Middle frontal gyrus (tissue), 1 donor: ENCODE data around the gene SRF.
"Not testable (repeated sequence)": the region's sequence is repeated elsewhere in the genome, so short reads cannot be mapped to it uniquely, and the experiment has no call there.

ENCODE experiments used
- DNase-seq: peaks from one replicate; pipeline ENCODE4 v3.0.0-alpha.2; 2015; ENCODE audit warnings: low spot score; ENCODE audit errors: extremely low spot score

Gene SRF

DNA sequence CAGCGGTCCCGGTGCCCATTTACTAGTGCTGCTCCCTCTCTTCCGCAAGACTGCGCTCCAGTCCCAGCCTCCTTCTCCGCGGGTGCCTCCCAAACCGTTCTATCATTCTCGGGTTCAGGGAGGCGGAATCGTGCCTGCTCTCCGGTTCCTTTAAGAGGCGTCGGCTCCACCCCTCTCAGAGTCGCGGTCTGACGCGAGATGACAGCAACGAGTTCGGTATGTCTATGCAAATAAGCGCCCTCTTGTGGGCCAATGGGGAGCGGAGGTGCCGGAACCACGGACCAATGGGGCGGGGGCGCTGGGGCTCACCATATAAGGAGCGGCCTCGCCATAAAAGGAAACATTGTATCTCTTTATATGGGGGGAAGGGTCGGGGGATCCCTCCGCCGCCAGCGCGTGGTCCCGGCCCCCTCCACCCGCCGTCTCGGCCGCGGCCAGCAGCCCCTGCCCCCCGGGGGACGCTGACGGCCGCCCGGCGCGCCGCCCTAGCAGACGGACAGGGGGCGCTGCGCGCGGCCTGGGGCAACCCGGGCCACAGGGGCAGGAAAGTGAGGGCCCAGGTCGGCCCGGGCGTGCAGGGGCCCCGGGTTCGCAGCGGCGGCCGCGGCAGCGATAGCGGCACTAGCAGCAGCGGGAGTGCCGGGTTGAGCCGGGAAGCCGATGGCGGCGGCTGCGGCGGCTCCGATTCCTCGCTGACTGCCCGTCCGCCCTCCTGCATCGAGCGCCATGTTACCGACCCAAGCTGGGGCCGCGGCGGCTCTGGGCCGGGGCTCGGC is at the start of gene SRF:
Gene SRF, plus strand, starts transcription at position 339 of the 776 bp plus-strand sequence. Its CDS starts 388 bp downstream, at position 727.
- peak; percentile 99 for DNase-seq

GRCh38 chr6:43122146-43122545 is 48.9 kb upstream of the SRF start:
- DNase-seq, result no peak

DNA sequence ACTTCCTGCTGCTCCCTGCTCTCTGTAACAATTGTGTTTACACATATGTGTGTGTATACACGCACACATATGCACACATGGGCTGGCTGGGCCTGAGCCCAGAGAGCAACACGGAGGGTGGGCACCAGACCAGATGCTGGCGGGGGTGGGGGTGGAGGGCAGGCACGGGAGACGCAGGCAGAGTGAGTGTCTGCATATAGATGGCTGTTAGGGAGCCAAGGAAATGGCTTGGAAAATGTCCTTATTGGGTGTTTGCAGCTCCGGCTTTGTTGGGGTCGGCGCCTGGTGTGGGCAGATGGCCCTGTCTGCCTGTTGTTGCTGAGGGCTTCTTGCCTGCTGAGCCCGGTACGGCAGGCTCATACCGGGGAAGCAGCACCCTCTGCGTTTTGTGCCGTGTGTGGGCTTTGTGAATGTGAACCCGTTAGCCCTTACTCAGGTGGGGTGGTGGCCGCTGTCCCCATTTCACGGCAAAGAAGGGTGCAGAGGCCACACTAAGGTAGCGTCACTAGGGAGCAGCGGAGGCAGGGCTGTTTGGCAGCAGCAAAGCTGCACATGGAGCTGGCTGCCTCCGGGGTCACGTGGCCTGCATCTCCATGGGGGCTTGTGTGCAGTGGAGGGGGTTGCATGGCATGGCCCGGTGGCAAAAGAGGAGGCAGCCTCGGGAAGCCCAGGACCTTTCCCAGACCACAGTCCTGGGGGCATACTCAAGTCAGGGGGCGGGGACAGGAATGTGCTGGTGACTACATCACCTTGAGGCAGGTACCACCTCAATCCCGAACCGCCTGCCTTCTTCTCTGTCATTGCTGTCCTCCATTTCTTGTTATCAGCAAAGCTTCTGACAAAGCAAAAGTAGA is 47.4 kb upstream of the SRF start:
- no peak for DNase-seq

DNA sequence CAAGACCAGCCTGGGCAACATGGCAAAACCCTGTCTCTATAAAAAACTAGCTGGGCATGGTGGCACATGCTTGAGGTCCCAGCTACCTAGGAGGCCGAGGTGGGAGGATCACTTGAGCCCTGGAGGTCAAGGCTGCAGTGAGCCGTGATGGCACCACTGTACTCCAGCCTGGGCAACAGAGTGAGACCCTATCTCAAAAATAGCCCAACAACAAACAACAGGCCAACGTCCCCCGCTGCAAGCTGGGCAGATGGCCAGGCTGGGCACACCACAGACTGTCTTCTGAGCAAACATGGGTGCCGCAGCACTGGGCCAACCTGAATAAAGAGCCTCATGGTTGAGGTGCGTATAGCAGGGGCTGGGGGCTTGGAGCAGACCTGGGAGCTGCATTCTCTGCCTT is 46.6 kb upstream of the SRF start:
- DNase-seq, result no peak

GRCh38 chr6:43125119-43125518 is 46.0 kb upstream of the SRF start:
- DNase-seq, result no peak

GRCh38 chr6:43125555-43125954 is 45.5 kb upstream of the SRF start:
- DNase-seq, result no peak

DNA sequence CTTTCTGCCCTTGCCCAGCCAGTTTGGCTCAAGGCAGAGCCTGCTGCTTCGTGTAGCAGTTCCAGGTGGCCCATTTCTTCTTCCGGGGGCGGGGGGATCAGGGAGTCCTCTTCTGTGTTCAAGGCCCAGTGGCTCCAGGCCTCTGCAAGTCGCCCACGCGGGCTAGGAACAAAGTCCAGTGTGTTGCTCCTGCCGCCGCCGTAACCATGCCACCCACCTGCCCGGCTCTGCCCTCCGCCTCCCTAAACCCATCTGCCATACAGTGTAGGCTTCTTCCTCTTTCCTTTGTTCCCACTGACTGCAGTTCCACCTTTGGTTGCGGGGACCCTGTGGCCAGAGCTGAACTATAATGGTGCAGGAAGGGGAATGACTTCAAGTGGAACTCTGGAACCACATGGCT is 43.9 kb upstream of the SRF start:
- DNase-seq, result no peak

DNA sequence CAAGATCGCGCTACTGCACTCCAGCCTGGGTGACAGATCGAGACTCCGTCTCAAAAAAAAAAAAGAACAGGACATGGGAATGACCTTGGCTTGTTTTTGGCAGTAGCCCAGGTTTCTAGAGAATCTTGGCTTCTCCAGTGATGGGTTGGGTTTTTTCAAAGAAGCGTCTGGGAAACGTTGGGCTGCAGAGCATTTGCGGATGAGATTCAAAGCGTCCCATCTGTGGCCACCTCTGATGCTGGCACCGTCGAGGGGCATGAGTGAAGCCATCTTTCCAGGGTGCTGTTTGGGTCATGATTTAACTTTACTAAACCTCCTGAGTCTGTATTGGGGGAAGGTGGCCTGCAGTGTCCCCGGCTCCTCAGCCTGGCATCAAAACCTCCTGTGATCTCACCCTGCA is 43.2 kb upstream of the SRF start:
- no peak for DNase-seq

GRCh38 chr6:43128926-43129325 is 42.1 kb upstream of the SRF start:
- DNase-seq, result no peak

- DNase-seq, result no peak
Observed at GRCh38 chr6:43129434-43130194, 41.5 kb upstream of the SRF start.

- no peak for DNase-seq
Observed at GRCh38 chr6:43130429-43130828, 40.6 kb upstream of the SRF start.

DNA sequence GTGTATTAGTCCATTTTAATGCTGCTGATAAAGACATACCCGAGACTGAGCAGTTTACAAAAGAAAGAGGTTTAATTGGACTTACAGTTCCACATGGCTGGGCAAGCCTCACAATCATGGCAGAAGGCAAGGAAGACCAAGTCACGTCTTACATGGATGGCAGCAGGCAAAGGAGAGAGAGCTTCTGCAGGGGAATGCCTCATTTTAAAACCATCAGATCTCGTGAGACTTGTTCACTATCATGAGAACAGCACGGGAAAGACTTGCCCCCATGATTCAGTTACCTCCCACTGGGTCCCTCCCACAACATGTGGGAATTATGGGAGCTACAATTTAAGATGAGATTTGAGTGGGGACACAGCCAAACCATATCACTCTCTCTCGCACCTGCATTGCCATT is 39.7 kb upstream of the SRF start:
- not testable (repeated sequence) for DNase-seq

GRCh38 chr6:43138267-43138666 is 32.8 kb upstream of the SRF start:
- DNase-seq, result no peak

- DNase-seq, result not testable (repeated sequence)
Observed at GRCh38 chr6:43139973-43140372, 31.1 kb upstream of the SRF start.

DNA sequence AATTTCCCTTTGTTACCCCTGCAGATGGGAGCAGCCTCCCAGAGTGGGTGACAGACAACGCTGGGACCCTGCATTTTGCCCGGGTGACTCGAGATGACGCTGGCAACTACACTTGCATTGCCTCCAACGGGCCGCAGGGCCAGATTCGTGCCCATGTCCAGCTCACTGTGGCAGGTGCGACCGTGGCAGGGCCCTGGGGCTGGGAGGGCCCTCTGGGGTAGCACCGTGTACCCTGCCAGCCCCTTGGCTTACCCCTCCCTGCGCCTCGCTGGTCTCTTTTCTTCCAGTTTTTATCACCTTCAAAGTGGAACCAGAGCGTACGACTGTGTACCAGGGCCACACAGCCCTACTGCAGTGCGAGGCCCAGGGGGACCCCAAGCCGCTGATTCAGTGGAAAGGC is 29.4 kb upstream of the SRF start:
- DNase-seq, result no peak

GRCh38 chr6:43142101-43142500 is 29.0 kb upstream of the SRF start:
- DNase-seq, result no peak

DNA sequence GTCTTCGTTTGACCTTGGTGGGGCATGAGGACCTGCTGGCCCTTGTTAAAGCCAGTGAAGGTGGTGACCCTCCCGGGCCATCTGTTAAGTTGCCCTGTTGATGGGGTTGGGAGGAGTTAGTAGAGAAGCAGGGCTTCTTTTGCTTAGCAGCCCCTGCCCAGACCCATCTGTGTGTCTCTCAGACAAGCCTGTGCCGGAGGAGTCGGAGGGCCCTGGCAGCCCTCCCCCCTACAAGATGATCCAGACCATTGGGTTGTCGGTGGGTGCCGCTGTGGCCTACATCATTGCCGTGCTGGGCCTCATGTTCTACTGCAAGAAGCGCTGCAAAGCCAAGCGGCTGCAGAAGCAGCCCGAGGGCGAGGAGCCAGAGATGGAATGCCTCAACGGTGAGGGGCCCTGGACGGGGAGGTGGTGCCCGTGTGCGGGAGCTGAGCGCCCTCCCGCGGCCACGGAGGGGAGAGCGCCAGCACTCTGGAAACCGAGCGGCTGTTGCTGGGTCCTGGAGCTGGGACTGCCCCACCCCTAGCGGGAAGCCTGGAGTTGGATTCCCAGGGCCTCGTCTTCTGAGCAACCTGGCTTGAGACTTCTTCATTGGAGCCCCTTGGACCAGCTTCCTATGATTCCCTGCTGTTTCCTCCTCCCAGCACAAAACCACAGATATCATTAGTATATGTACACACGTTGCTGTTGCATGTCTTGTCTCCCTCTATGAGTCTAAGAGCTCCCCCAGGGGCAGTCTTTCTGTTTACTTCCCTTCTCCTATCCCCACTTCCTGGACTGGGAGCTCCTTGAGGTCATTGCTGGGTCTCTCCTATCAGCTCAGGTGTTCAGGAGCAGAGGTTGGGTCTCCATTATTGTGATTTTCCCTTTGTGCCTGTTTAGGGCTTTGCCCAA is 27.6 kb upstream of the SRF start:
- peak; percentile 69 for DNase-seq

DNA sequence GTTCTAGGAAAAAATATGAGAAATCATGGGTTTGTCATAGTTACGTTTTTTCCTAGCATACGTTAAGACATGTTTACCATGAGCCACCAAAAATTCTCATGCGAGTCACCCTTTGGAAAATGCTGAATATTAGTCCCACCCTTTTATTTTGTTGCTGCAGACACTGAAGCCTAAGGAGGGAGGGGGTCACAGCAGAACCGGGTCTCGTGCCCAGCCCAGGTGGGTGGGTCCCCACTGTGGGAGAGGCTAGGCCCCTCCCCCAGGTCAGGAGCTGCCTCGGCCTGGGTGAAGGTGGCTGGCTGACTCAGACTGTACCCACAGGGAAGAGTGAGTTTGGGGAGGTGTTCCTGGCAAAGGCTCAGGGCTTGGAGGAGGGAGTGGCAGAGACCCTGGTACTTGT is 26.2 kb upstream of the SRF start:
- DNase-seq, result no peak

DNA sequence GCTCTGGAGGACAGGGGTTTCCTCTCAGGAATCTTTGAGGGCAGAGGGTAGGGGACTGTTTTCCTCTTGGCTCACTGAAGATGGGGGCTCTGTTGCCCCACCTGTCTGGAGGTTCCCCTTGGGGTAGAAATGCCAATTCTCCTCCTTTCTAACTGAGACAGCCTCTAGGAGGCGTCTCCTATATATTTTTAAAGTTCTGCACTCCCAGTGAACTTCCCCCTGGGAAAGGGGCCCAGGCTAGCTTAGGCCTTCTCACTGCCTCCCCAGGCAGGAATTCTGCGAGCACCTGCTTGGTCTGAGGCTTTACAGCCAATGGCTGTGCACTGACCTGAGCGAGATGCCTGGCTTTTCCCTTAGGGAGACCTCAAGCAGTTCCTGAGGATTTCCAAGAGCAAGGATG is 24.8 kb upstream of the SRF start:
- no peak for DNase-seq

- DNase-seq, result no peak
Observed at GRCh38 chr6:43146709-43147688, 24.1 kb upstream of the SRF start.
